Keratinocyte (primary cell): ENCODE data around the gene CACNA1C. TPM values are rescaled to one million over a fixed set of nuclear protein-coding genes. Genes with fewer than 3 reads are reported as not detected.

Experiments
- DNase-seq: peaks from one replicate; pipeline ENCODE4 v3.0.0-alpha.2; 2011; ENCODE audit warnings: low read depth, missing footprints, low spot score
- FAIRE-seq: peaks from 2 replicates; lab custom pipeline; 2011; peaks lifted over from hg19 to GRCh38; lab: Jason Lieb, UNC
- H2AFZ ChIP-seq: 2 replicates; pipeline ENCODE4 v1.6.0; 2012; ENCODE audit warnings: low read length, control low read depth, inconsistent platforms; ENCODE audit not compliant: control insufficient read depth
- H3K27ac ChIP-seq: 2 replicates; pipeline ENCODE4 v1.5.1; 2011; ENCODE audit warnings: low read length; ENCODE audit not compliant: control insufficient read depth, insufficient read depth
- H3K27me3 ChIP-seq: 3 replicates; pipeline ENCODE4 v1.6.0; 2011; ENCODE audit warnings: low read length; ENCODE audit not compliant: control insufficient read depth, insufficient read depth; ENCODE audit errors: extremely low read depth
- H3K36me3 ChIP-seq, 2 experiments: 2 replicates in 1 of 2; 3 replicates in 1 of 2; pipeline ENCODE4 v1.5.1; 2011; ENCODE audit warnings: low read length in 2 of 2, mild to moderate bottlenecking in 1 of 2; ENCODE audit not compliant: control insufficient read depth in 2 of 2, insufficient read depth in 2 of 2; ENCODE audit errors: extremely low read depth in 1 of 2
- H3K4me1 ChIP-seq: 3 replicates; pipeline ENCODE4 v1.5.1; 2011; ENCODE audit warnings: low read length; ENCODE audit not compliant: control insufficient read depth, insufficient read depth; ENCODE audit errors: extremely low read depth
- H3K4me2 ChIP-seq: 3 replicates; pipeline ENCODE4 v1.6.0; 2011; ENCODE audit warnings: low read depth, low read length; ENCODE audit not compliant: control insufficient read depth, insufficient read depth; ENCODE audit errors: extremely low read depth
- H3K4me3 ChIP-seq, 3 experiments: fragments of 200-600 bp in 1 of 3; sonication (generic) in 1 of 3; 2 replicates in 2 of 3; 3 replicates in 1 of 3; pipeline ENCODE4 v1.5.1; 2011 to 2016; ENCODE audit warnings: low read length in 3 of 3, mild to moderate bottlenecking in 3 of 3, control low read depth in 2 of 3, inconsistent platforms in 1 of 3, low read depth in 1 of 3, mixed read lengths in 1 of 3, mixed run types in 1 of 3, moderate library complexity in 1 of 3; ENCODE audit not compliant: control insufficient read depth in 2 of 3, insufficient read depth in 2 of 3; ENCODE audit errors: extremely low read depth in 1 of 3
- H3K79me2 ChIP-seq: 2 replicates; pipeline ENCODE4 v1.6.0; 2012; ENCODE audit warnings: low read length; ENCODE audit not compliant: control insufficient read depth, insufficient read depth
- H3K9ac ChIP-seq: 3 replicates; pipeline ENCODE4 v1.6.0; 2011; ENCODE audit warnings: low read length; ENCODE audit not compliant: control insufficient read depth, insufficient read depth; ENCODE audit errors: extremely low read depth
- H3K9me1 ChIP-seq: 3 replicates; pipeline ENCODE4 v1.6.0; 2011; ENCODE audit warnings: low read length; ENCODE audit not compliant: control insufficient read depth, insufficient read depth; ENCODE audit errors: extremely low read depth
- H3K9me3 ChIP-seq: 2 replicates; pipeline ENCODE4 v1.5.1; 2012; ENCODE audit warnings: low read depth, low read length; ENCODE audit not compliant: control insufficient read depth
- H4K20me1 ChIP-seq: 3 replicates; pipeline ENCODE4 v1.6.0; 2011; ENCODE audit warnings: low read length; ENCODE audit not compliant: control insufficient read depth, insufficient read depth; ENCODE audit errors: extremely low read depth
- EZH2 ChIP-seq: IDR thresholded peaks from one replicate; pipeline ENCODE4 v1.6.1; 2012; ENCODE audit warnings: inconsistent platforms, mild to moderate bottlenecking, low read length, moderate library complexity
- dilution Hi-C: fragments of 300-500 bp; cut with MboI; formaldehyde crosslinking; loops from one replicate; pipeline ENCODE4 v1.7.0; 2020; ENCODE audit warnings: low sequenced_read_pairs; ENCODE audit not compliant: extremely low pct_ligation_motif_present
- polyA plus RNA-seq, 5 experiments: library from polyadenylated mRNA; depleted of rRNA in 3 of 5; stranded (reverse) in 3 of 5; stranded (forward) in 1 of 5; unstranded in 1 of 5; fragments of >200 nt; gene quantifications; 1 replicate in 1 of 5; 2 replicates in 3 of 5; 3 replicates in 1 of 5; pipeline versions ENCODE4 v1.2.1 to v1.2.3, GENCODE V29; 2011 to 2012; ENCODE audit warnings: missing spikeins in 2 of 5, low read depth in 1 of 5, low replicate concordance in 1 of 5
- TF ChIP-seq, protein P1 (sequence below), 3 experiments: IDR thresholded peaks in 1 of 3; conservative IDR thresholded peaks in 1 of 3; optimal IDR thresholded peaks in 1 of 3; 2 replicates in 2 of 3; 3 replicates in 1 of 3; pipeline versions ENCODE3 to v1.5.1; 2011; ENCODE audit warnings: low read length in 3 of 3, mild to moderate bottlenecking in 3 of 3, moderate library complexity in 2 of 3, control low read depth in 1 of 3, inconsistent platforms in 1 of 3; ENCODE audit not compliant: insufficient read depth in 2 of 3; ENCODE audit errors: extremely low read depth in 1 of 3

CACNA1C gene
- polyA plus RNA-seq, 1 donor (not counting 4 experiments of a cell fraction or from before 2014, with no cell fraction given) = not detected

DNA sequence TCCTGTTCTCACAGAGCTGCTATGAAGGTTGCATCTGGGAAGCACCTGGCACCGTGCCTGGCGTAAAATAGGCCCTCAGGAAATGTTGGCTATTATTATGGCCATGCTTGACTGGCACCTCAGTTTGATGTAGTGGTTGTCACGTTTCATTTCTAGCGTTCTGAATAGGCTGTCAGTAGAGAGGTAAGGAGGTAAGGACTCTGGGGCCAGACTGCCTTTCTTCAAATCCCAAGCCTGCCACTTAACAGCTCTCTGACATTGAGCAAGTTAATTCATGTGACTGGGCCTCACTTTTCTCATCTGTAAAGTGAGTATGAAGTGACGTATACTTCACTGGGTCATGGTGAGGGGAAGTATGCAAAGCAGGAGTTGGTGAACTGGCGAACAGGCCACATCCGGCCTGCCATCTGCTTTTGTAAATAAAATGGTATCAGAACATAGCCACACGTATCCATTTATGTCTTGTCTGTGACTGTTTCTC is 196.2 kb downstream of the CACNA1C start:
- FAIRE-seq (no peak), DNase-seq (no peak)
- Histone ChIP-seq H3K4me2 (no peak overlapping the region), H3K27ac (no peak overlapping the region), H3K9me3 (no peaks in the 10 kb centered on the region), H3K4me3 (no peak overlapping the region), H3K27me3 (no peaks in the 10 kb centered on the region), H3K4me1 (no peaks in the 10 kb centered on the region), H2AFZ (no peak overlapping the region), H4K20me1 (no peaks in the 10 kb centered on the region), H3K9ac (no peak overlapping the region), H3K36me3 (no peaks in the 10 kb centered on the region), H3K9me1 (no peaks in the 10 kb centered on the region), H3K79me2 (no peaks in the 10 kb centered on the region)
- TF ChIP-seq, protein P1, sequence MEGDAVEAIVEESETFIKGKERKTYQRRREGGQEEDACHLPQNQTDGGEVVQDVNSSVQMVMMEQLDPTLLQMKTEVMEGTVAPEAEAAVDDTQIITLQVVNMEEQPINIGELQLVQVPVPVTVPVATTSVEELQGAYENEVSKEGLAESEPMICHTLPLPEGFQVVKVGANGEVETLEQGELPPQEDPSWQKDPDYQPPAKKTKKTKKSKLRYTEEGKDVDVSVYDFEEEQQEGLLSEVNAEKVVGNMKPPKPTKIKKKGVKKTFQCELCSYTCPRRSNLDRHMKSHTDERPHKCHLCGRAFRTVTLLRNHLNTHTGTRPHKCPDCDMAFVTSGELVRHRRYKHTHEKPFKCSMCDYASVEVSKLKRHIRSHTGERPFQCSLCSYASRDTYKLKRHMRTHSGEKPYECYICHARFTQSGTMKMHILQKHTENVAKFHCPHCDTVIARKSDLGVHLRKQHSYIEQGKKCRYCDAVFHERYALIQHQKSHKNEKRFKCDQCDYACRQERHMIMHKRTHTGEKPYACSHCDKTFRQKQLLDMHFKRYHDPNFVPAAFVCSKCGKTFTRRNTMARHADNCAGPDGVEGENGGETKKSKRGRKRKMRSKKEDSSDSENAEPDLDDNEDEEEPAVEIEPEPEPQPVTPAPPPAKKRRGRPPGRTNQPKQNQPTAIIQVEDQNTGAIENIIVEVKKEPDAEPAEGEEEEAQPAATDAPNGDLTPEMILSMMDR (optimal IDR thresholded peaks at IDR 0.05 in 1 of 3, IDR thresholded peaks at IDR 0.05 in 1 of 3, conservative IDR thresholded peaks at IDR 0.05 in 1 of 3; ENCODE audit: extremely low read depth in 1 of 3, insufficient read depth in 2 of 3, low read length in 3 of 3) = no peak
- TF ChIP-seq EZH2 = no peak
- dilution Hi-C loops = no loop called here

DNA sequence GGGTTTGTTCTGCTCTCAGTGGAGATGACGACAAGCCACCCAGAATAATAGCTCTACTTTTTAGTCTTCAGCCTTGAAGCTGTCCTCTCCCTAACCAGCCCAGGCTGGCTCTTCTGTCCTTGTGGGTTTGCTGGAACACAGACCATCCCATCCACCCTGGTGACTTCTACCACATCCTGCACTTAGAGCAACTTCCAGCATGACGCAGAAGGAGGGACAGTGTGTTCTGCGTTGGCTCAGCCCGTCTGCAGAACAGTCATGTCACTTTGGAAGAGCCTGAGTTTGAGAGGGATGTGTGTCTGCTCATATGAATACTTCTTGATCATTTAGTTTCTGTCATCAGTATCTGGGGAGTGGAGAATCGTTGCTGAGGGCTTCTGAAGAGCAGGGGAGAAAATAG is 198.0 kb downstream of the CACNA1C start:
- DNase-seq = no peak
- dilution Hi-C loops = no loop called here

More for the DNA sequence above, 198.0 kb downstream of the CACNA1C start:
- no peaks in the 10 kb centered on the region for H4K20me1 ChIP-seq
- no peak for FAIRE-seq
- no peak overlapping the region for H3K27ac ChIP-seq
- peaks cover 2% of the 10 kb centered on the region for H3K9me3 ChIP-seq
- no peak for TF ChIP-seq EZH2
- TF ChIP-seq, protein P1 (optimal IDR thresholded peaks at IDR 0.05 in 1 of 3, IDR thresholded peaks at IDR 0.05 in 1 of 3, conservative IDR thresholded peaks at IDR 0.05 in 1 of 3; ENCODE audit: extremely low read depth in 1 of 3, insufficient read depth in 2 of 3, low read length in 3 of 3) = no peak
- no peaks in the 10 kb centered on the region for H3K79me2 ChIP-seq
- H3K4me1 ChIP-seq = no peaks in the 10 kb centered on the region
- H3K9me1 ChIP-seq = no peaks in the 10 kb centered on the region
- H3K27me3 ChIP-seq = no peaks in the 10 kb centered on the region
- H3K4me2 ChIP-seq = no peak overlapping the region
- no peak overlapping the region for H3K9ac ChIP-seq
- no peak overlapping the region for H3K4me3 ChIP-seq
- no peak overlapping the region for H2AFZ ChIP-seq
- no peaks in the 10 kb centered on the region for H3K36me3 ChIP-seq
